Sciatic nerve (tissue), 2 donors: ENCODE results near the gene OR6P1. TPM values are rescaled to one million over a fixed set of nuclear protein-coding genes. Genes with fewer than 3 reads are reported as not detected.

ENCODE experiments used
- ATAC-seq: fragments of 200-7000 bp; cut with Tn5 transposase; one replicate; pipeline ENCODE4 v1.9.1; 2020; ENCODE audit warnings: mild to moderate bottlenecking, moderate library complexity
- DNase-seq: peaks from one replicate; pipeline ENCODE4 v3.0.0-alpha.2; 2020; ENCODE audit warnings: low spot score
- intact Hi-C: fragments of 100-400 bp; cut with DNase I; formaldehyde crosslinking; loops from one replicate; pipeline ENCODE4 v1.14.2; 2022
- total RNA-seq: library from RNA; stranded (reverse); fragmentation: NEBNext Ultra II Directional; extraction: Animal tissue kit (Norgen Biotek cat#: 25700); gene quantifications from one replicate; pipeline ENCODE4 v1.2.1, GENCODE V29; 2021
- donor health status: DM: no; HTN: no; CAD: no.
- donor health status: DM: no; HTN: no; CAD: no.

Gene OR6P1
- not detected for total RNA-seq

GRCh38 chr1:158570480-158570879, at the start of gene OR6P1:
OR6P1 (minus strand) TSS chr1:158570580; CDS start chr1:158563604, 6,976 bp downstream.
- ATAC-seq, result no peak
- intact Hi-C loops, result no loop called here

GRCh38 chr1:158613764-158614163, 43.4 kb upstream of the OR6P1 start:
- intact Hi-C loops, result no loop called here
- no peak for DNase-seq
- no peak for ATAC-seq

More at GRCh38 chr1:158570480-158570879, at the start of gene OR6P1:
- DNase-seq, result no peak

- no peak for ATAC-seq
- intact Hi-C loops, result no loop called here
- DNase-seq, result no peak
Observed at GRCh38 chr1:158611916-158612315, 41.5 kb upstream of the OR6P1 start.

GRCh38 chr1:158607296-158607695, 36.9 kb upstream of the OR6P1 start:
- no peak for ATAC-seq
- intact Hi-C loops, result no loop called here
- no peak for DNase-seq

- ATAC-seq (no peak), DNase-seq (no peak)
- intact Hi-C loops, result no loop called here
Observed at GRCh38 chr1:158604968-158605367, 34.6 kb upstream of the OR6P1 start, which contains the start of gene OR10Z1. OR10Z1 (plus strand) TSS chr1:158605268; CDS start chr1:158606439, 1,171 bp downstream.

- intact Hi-C loops, result no loop called here
- no peak for DNase-seq
- ATAC-seq, result no peak
Observed at GRCh38 chr1:158600735-158601134, 30.4 kb upstream of the OR6P1 start.

- ATAC-seq (no peak), DNase-seq (no peak)
- intact Hi-C loops, result no loop called here
Observed at GRCh38 chr1:158586942-158587341, 16.6 kb upstream of the OR6P1 start.

- intact Hi-C loops, result no loop called here
- DNase-seq (no peak), ATAC-seq (no peak)
Observed at GRCh38 chr1:158583962-158584361, 13.6 kb upstream of the OR6P1 start.

- intact Hi-C loops, result no loop called here
- no peak for DNase-seq
- no peak for ATAC-seq
Observed at GRCh38 chr1:158579733-158580132, 9.4 kb upstream of the OR6P1 start, which contains the start of gene OR10X1. OR10X1 (minus strand) TSS chr1:158579899; CDS start chr1:158579899, 0 bp downstream.

- DNase-seq, result no peak
- ATAC-seq, result no peak
- intact Hi-C loops, result no loop called here
Observed at GRCh38 chr1:158577561-158577960, 7.2 kb upstream of the OR6P1 start.

- DNase-seq (no peak), ATAC-seq (no peak)
- intact Hi-C loops, result no loop called here
Observed at GRCh38 chr1:158572226-158572625, 1.8 kb upstream of the OR6P1 start.

- DNase-seq (no peak), ATAC-seq (no peak)
- intact Hi-C loops, result no loop called here
Observed at GRCh38 chr1:158564608-158565007, 5.8 kb downstream of the OR6P1 start.

GRCh38 chr1:158563853-158564252, 6.5 kb downstream of the OR6P1 start:
- intact Hi-C loops, result no loop called here
- DNase-seq, result no peak
- no peak for ATAC-seq

- DNase-seq, result no peak
- ATAC-seq, result no peak
- intact Hi-C loops, result no loop called here
Observed at GRCh38 chr1:158559696-158560095, 10.7 kb downstream of the OR6P1 start.

- intact Hi-C loops, result no loop called here
- DNase-seq (no peak), ATAC-seq (no peak)
Observed at GRCh38 chr1:158554352-158554751, 16.0 kb downstream of the OR6P1 start, which contains the start of gene OR6Y1. OR6Y1 (minus strand) TSS chr1:158554405; CDS start chr1:158548105, 6,300 bp downstream.

GRCh38 chr1:158552296-158552695, 18.1 kb downstream of the OR6P1 start:
- intact Hi-C loops, result no loop called here
- no peak for ATAC-seq
- no peak for DNase-seq

- intact Hi-C loops, result no loop called here
- DNase-seq (no peak), ATAC-seq (no peak)
Observed at GRCh38 chr1:158547533-158547932, 22.8 kb downstream of the OR6P1 start.

- DNase-seq (no peak), ATAC-seq (no peak)
- intact Hi-C loops, result no loop called here
Observed at GRCh38 chr1:158537609-158538008, 32.8 kb downstream of the OR6P1 start.

- DNase-seq (no peak), ATAC-seq (no peak)
- intact Hi-C loops, result no loop called here
Observed at GRCh38 chr1:158534496-158534895, 35.9 kb downstream of the OR6P1 start.

GRCh38 chr1:158527190-158527815, 43.1 kb downstream of the OR6P1 start:
- intact Hi-C loops, result no loop called here
- ATAC-seq (no peak), DNase-seq (no peak)

GRCh38 chr1:158521666-158522058, 48.7 kb downstream of the OR6P1 start:
- intact Hi-C loops, result no loop called here
- DNase-seq, result no peak
- ATAC-seq, result no peak
